ENCODE data around the gene GNRHR.
"Not testable (repeated sequence)": the region's sequence is repeated elsewhere in the genome, so short reads cannot be mapped to it uniquely, and the experiment has no call there.

The GNRHR gene, protein sequence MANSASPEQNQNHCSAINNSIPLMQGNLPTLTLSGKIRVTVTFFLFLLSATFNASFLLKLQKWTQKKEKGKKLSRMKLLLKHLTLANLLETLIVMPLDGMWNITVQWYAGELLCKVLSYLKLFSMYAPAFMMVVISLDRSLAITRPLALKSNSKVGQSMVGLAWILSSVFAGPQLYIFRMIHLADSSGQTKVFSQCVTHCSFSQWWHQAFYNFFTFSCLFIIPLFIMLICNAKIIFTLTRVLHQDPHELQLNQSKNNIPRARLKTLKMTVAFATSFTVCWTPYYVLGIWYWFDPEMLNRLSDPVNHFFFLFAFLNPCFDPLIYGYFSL

DNA sequence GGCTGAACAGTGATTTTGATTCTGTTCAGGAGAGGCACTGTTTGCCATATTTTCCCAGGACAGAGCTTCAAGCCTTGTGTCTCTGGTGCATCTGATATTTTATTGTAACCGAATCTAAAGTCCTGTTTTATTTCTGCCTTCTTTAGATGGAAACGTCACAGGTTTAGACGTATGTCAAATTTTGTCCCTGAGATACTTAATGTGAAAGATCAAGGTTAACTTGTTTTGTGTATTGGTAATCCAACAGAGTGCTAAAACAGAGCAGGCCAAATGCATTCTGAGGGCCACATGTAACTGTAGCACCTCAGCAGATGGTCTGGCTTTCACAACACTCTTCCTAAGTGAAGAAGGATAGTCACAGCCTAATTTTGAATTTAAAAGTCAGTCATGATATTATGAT lies at the start of gene GNRHR:
Gene GNRHR, minus strand, starts transcription at position 101 of the 400 bp plus-strand sequence. Its CDS starts 53 bp downstream, at position 48.
- DNase-seq = no peak

DNA sequence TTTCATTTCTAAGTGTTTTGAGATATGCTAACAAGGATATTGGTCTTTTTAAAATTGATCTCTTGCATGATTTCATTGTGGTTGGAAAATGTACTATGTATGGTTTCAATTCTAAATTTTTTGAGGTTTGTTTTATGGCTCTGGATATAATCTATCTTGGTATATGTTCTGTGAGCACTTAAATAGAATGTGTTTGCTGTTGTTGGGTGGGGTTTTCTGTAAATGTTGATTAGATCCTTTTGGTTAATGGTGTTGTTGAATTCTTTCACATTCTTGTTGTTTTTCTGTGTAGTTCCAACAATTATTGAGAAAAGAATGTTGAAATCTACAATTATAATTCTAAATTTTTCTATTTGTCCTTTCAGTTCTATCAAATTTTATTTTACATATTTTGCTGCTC lies 42.6 kb upstream of the GNRHR start:
- no peak for DNase-seq

DNA sequence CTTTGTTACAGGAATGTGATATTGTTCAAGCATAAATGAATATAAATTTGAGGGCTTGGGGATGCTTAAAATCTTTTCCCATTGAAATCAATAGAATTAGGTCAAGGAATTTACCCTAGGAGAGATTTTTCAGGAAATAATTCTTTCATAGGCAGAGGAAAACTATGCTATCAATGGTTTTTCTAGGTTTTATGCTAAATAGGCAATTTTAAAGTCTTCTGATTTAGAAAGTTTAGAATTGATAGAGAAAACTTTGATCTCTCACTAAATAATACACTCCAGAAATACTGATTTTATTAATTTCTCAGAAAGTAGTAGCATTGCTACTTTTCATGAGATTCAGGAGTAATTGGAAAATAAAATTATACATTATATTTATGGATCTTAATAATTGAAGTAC lies 36.5 kb upstream of the GNRHR start:
- DNase-seq = no peak

DNA sequence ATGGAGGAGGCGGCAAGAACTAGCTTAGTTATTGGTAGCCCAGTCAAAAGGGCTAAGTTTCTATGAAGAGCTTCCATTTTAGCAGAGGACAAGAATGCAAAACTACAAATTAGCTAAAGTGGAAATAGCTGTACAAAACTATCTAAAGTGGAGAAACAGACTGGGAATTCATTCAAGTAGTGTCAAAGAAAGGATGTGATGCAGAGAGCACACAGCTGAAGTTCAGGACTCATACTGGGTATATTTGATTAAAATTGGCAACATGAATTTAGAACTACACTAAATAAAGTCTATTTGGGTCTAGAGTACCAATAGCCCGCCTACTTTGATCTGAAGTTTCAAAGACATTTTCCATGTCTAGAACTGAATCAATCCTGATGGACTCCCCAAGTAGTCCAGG lies 33.1 kb upstream of the GNRHR start:
- no peak for DNase-seq

DNA sequence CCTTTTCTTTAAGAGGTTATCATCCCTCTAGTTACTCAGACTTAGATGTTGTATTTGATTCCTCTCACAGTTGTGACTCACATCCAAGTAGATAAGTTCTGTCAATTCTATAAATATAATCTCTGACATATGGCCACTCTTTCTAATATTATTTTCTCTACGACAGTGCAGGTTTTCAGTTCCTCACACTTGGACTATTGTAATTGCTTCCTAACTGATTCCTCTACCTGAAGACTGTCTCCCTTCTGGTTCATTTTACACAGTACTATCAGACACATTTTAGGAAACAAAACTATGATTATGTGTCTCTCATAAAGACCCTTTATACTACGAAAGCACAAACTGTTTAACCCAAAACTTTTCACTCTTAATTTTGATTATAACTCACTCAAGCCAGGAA lies 31.3 kb upstream of the GNRHR start:
- no peak for DNase-seq

DNA sequence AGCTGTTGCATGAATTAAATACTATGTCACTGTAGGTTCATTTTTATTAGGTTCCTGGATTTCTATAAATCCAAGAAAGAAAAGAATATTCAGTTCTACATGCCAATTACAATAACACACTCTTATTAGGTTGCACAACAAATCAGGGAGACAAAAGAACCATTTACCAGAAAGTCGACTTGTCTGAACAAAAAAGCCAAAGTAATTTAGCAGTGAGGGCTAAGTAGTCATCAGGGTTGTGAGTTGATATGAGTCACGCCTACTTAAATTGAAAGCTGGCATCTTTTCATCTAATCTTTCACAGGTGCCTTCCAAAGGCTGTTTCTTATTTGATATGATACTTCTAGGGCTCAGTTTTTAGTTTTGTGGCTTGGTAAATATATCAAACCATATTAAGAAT lies 25.4 kb upstream of the GNRHR start:
- DNase-seq = no peak

DNA sequence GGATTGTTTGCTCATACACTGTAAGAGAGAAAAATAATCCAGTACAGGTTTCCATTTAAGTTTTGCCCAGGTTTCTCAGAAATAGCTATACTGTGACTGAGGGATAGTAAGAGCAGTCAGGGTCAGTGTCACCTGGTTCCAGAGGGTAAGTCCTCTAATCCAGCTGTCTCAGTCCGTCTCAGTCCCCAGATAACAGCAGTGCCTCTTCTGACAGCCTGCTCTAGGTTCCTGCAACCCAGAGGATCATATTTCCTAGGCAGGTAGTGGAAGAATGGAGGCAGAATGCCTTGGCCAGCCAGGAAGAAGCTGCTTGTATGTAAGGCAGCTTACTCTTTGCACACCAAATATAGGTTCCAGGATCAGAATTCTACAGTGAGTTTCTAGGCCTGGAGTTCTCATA lies 22.6 kb upstream of the GNRHR start:
- DNase-seq = no peak

DNA sequence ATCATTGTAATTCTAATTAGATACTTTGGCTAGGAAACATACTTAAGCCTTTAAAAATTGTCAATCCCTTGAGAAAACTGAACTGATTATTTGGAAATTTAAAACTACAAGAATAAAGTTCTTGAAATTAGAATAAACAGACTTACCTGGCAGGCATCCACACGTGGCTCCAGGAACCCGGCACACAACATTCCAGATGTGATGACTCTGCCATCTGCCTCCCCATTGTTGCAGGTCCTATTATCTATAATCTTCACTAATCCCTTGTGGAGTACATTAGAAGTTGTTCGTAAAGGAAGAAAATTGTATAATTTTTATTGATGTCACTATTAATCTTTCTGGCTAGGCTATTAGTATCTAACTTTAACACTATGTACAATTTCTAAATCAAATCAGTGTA lies 16.2 kb upstream of the GNRHR start:
- no peak for DNase-seq

DNA sequence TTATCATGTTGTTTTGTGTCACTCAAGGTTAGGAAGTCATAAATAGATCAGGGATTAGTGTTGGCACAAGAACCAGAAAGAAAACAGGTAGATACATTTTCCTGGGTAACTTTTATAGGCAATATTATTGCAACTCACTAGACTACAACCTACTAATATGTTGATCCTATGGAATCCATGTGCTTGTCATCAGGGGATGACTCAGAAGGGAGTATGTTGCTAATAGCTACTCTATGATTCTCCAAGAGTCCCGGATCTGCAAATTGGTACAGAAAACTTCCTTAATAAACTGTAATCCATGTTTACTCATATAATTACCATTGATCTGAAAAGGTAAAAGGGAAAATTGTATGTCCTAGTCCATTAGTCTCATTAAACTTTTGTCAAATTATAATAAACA lies 11.7 kb upstream of the GNRHR start:
- no peak for DNase-seq

DNA sequence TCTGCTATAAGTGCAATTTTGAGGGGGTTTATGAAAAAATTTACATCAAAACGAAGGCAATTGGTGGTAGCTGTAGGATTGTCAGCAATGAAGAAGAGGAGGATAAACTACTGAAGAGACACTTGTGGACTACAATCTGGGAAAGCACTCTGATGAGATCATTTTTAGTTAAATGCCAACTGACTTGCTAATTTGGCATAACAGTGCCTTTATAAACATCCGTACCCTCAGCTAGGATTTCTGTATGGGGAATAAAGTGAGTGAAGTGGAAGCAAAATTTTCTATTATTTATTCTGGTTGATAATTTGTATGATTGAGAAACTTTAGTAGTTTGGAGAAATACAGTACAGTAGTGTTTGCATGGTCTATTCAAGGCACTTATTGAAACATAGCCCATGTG lies 11.2 kb upstream of the GNRHR start:
- no peak for DNase-seq

DNA sequence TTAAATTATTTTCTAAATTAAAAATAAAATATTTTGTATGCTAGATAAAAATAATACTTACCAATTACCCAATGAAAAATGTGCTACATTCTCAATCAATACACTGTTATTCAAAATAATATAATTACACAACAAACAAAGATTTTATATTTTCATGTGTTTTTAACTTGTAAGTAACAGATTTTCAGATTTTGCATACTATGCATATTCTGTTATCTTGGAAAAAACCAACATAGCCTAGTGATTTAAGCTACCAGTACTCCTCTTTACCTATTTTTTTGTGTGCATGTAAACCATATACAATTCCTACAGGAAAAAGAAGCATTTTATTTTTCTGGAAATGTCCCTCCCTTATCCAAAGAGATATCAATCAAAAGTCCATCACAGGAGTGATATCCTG lies 10.0 kb upstream of the GNRHR start:
- DNase-seq = no peak

DNA sequence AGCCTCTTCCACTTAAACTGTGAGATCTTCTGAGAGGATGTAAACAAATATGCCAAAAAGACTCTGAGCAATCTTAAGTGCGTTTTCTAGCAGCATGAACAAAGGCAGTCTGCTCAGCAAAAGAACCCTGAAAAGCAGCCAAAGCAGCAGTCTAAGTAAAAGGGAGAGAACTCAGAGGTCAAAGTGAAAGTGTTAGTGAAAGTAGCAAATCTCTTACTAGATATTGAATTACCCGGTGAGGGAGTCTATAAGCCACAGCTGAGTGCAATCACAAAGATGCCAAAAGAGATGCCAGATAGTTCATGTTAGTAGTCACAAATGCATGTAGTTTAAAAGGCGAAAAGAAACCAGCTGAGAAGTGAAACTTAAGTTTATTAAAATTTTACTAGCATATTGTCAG lies 7.9 kb upstream of the GNRHR start:
- DNase-seq = no peak

DNA sequence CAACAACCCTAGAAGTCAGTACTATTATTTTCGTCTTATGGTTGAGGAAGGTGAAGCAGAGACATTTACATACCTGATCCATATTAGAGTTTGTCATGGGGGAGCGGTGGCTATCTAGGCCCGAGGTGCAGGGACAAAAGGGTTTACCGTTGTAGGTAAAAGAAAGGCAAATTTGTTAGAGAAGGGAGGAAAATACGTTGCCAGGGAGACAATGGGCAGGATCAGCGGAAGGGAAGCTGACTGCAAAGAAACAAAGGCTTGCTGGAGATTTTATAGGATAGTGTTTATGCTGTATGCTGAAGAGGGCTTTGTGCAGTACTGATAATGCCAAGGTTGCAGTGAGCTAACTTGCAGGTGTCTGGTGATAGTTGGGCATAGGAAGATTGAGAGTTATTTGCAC lies 2.8 kb upstream of the GNRHR start:
- DNase-seq = not testable (repeated sequence)

DNA sequence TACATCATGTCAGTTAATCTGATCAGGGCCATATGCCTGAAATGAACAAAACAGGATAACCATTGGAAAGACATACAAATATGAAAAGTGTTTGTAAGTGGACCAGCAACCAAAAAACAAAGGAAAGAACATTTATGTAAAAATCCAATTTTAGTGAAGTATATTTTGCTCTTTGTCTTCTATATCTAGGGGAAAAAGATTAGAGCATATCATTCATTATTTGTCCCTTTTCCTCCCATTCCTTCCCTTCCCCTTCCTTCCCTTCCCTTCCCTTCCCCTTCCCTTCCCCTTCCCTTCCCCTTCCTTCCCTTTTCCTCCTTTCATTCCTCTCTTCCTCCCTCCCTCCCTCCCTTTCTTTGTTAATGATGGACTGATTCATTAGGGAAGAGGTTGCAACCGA lies 1.8 kb upstream of the GNRHR start:
- DNase-seq = no peak

DNA sequence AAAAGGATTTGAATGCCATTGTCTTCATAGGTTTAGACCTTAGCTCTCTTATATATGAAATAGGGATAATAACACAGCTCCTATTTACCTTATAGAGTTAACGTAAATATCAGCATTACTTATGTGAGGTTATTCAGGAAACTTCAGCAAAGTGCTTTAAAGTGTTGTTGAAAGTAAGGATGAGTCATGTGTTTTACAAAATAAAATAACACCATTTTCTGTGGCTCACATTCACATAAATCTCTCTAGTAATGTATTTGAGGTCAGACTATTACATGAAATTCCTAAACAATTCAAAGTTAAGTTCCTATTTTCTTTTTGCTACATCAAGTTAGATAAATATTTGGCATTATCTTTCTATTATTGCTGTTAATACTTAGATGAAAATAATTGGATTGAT lies 2.9 kb downstream of the GNRHR start:
- DNase-seq = no peak

DNA sequence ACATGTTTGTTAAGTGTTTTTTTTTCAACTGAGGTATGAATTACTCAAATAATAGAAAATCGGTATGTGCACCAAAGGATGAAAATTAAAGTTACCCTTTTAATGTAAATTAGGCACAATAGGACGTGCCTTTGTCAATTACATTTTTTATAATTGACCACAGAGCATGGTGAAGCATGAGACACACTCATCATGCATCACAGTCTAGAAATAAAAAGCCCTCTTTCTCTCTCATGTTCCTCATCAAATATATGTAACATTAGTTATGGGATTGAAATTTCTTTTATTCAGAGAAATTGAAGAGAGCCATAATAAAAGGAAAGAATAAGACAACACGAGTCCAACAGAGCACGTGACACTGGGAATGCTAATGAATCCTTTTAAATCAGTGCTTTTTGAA lies 3.5 kb downstream of the GNRHR start:
- no peak for DNase-seq

DNA sequence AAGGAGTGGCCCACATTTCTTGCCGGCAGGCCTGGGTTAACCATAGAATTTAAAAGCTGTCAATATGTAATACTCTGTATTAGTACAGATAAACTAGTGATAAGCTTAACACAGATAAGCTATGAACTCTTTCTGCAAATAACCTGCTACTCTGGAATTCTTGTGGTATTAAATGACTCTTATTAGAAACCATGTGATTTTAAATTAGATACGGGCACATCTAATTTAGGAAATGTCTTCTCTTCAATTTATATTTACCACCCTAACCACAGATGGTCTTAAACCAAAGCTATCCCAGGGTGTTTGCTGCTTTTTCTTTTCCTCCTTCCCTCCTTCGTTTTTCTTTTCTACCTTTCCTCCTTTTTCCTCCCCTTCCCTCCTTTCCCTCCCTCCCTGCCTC lies 4.9 kb downstream of the GNRHR start:
- DNase-seq = no peak

DNA sequence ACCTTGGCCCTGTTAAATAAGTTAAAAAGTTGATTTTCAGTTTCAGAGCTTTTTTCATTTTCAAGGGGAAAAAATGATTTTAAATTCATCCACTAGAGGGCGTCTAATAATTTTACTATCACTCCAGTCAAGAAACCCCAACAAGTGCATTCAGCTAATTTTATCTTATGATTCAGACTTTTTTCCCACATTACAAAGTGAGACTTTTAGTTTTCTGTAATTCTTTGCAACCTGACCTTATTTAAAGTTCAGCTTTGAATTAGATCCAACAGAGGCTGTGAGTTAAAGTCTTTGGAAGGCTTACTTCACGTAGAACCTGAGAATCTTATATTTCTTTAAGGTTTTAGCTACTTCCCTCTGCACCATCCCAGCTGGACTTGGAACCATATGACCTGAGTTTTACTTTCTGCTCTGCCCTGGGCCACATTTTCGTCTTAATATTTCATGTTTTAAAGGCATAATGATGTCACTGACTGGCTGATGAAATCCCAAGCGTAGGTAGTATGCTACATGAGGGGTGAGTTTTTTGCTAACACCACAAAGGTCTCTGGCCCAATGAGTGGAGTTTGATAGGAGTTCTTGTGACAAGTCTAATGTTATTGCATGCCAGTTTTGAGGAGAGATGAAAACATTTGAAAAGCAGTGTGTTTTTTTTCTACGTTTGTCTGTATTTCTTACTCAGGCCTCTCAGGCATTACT lies 7.2 kb downstream of the GNRHR start:
- DNase-seq = peak; percentile 28

DNA sequence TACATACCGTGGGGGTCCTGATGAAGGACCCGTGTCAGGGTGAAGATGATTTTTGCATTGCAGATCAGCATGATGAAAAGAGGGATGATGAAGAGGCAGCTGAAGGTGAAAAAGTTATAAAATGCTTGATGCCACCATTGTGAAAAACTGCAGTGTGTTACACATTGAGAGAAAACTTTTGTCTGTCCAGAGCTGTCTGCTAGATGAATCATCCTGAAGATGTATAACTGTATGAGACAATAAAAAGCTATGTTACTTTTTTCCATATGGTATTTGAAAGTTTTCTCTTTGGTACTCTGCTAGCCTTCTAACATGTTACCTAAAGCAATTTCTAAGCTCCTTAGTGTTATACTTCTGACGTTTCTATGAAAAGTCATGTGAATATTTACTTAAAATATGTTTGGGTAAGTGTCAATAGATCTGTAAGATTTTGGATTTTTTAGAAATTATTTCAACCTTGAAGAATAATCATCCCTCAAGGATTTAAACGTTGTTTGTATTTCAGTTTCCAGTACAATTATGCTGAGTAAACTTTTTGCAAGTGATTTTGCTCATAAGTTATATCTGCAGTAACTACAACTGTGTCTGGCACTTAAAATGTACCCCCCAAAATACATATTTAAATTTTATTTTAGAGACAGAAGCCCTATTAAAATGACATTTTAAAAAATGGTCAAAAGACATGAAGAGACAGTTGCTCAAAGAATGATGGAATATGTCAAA lies 9.5 kb downstream of the GNRHR start:
- no peak for DNase-seq

DNA sequence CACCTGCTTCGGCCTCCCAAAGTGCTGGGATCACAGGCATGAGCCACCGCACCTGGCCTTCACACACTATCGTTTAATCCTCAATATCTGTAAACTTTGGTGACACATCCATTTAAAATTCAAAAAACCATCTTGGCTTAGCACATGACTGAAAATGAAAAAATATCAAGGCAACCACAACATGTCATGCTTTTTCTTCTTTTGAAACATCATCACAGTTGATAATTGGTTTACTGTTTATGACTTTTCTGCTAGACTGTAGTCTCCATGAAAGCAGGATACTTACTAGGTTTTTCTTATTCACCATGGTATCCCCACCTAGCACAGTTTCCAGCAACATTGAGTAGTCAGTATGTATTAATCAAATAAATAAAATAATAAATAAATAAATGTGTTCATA lies 11.0 kb downstream of the GNRHR start:
- DNase-seq = no peak

DNA sequence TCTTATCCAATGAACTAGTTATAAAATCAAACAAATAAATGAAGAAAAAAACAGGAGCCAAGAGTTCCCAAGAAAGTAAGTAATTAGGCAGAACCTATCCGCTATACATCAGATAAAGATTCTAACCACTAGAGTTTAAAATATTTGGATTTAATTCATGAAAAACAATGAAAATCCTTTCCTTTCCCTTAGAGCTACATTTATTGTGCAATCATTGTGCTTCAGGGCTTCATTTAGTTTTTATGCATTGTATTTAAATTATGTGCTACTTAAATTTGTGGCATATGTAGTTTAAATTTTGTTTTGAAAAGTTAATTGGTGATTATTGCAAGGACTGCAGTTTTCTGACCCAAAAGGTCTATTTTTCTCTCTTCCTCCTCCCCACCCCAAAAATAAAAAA lies 17.9 kb downstream of the GNRHR start:
- no peak for DNase-seq

DNA sequence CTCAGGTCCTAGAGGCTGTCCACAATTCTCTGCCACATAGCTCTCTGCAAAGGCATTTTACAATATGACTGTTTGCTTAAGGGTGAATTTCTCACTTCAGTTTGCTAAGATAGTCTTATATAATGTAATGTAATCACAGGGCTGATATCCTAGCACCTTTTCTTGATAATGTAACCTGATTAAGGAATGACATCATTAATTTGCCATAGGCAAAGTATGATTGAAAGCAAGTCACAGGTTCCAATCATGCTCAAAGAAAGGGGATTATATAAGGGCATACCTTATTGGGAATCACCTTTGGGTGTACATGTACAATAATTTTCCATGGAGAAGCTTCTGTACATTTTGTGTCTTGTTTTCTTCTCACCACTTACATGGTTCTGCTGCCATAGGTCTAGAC lies 18.9 kb downstream of the GNRHR start:
- no peak for DNase-seq

DNA sequence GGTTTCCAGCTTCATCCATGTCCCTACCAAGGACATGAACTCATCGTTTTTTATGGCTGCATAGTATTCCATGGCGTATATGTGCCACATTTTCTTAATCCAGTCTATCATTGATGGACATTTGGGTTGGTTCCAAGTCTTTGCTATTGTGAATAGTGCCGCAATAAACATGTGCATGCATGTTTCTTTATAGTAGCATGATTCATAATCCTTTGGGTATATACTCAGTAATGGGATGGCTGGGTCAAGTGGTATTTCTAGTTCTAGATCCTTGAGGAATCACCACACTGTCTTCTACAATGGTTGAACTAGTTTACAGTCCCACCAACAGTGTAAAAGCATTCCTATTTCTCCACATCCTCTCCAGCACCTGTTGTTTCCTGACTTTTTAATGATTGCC lies 23.7 kb downstream of the GNRHR start:
- DNase-seq = not testable (repeated sequence)

Data from NCI-H1694 (cell line).